Measurements from ENCODE around the gene APBA2.

DNA sequence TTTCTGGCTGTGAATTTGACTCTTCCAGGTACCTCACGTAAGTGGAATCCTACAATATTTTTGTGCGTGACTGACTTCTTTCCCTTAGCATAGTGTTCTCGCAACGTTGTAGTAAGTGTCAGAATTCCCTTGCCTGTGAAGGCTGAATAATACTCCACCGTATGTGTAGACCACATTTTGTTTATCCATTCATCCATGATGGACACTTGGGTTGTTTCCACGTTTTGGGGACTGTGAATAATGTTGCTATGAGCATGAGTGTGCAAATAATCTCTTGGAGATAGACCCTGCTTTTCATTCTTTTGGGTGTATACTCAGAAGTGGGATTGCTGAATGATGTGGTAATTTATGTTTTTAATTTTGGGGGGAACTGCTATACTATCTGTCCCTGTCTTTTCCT, 82.2 kb downstream of the APBA2 start:
- no peak for TF ChIP-seq POLR2A (IDR thresholded peaks at IDR 0.05)
- TF ChIP-seq CTCF (IDR thresholded peaks at IDR 0.05): no peak
